Measurements from ENCODE around the gene SDHA. TPM values are rescaled to one million over a fixed set of nuclear protein-coding genes. Genes with fewer than 3 reads are reported as not detected.
"Not testable (repeated sequence)": the region's sequence is repeated elsewhere in the genome, so short reads cannot be mapped to it uniquely, and the experiment has no call there.

Gene SDHA
- total and polyA plus RNA-seq, 2 donors = 58.3 to 106 TPM

DNA sequence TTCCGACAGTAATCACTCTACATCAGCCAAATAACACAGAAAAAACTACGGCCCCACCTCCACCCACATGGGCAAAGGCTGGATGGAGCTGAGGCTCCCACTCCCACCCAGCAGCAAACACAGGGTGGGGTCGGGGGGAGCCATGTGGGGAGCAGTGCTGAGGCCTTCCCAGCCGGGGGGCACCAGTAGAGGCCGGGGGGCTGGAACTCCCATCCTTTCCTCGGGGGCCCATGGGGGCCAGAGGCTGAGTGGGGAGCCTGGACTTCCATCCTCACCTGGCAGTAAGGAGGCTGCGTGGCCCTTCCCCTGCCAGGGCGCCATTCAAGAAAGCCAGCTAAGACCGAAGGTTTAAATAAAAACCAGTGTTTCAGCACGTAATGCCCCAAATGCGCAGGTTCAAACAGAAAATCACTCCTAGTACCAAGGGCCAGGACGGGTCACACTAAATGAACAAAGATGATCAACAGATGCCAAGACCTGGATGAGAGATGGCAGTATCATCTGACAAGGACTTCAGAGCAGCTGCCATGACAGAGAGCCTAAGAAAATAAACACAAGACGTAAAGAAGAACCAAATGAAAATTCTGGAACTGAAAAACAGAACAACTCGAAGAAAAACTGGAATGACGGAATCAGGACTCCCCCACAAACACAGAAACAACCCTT is 9.5 kb upstream of the SDHA start:
- Histone ChIP-seq H3K4me1 (ENCODE audit: insufficient read depth) (no peaks in the 10 kb centered on the region), H3K27ac (ENCODE audit: low read depth) (no peak overlapping the region), H3K4me3 (ENCODE audit: low read depth, low read length) (no peak overlapping the region), H3K36me3 (ENCODE audit: insufficient read depth) (peaks cover 2% of the 10 kb centered on the region)
- WGBS = 87% methylated on average over 15 of the region's 15 CpGs
- DNase-seq (ENCODE audit: extremely low spot score) = no peak

- Histone ChIP-seq H3K27ac (ENCODE audit: low read depth) (no peak overlapping the region), H3K4me1 (ENCODE audit: insufficient read depth) (no peaks in the 10 kb centered on the region), H3K4me3 (ENCODE audit: low read depth, low read length) (no peak overlapping the region), H3K36me3 (ENCODE audit: insufficient read depth) (peaks cover 1% of the 10 kb centered on the region)
- WGBS = 92% methylated on average over 12 of the region's 12 CpGs
- no peak for DNase-seq (ENCODE audit: extremely low spot score)
Measured at GRCh38 chr5:213803-214395, 4.2 kb upstream of the SDHA start.

- H3K36me3 ChIP-seq (ENCODE audit: insufficient read depth); DNase-seq (ENCODE audit: extremely low spot score); H3K27ac ChIP-seq (ENCODE audit: low read depth); H3K4me1 ChIP-seq (ENCODE audit: insufficient read depth); H3K4me3 ChIP-seq (ENCODE audit: low read depth, low read length): not testable (repeated sequence)
- WGBS = 90% methylated on average over 2 of the region's 2 CpGs
Measured at GRCh38 chr5:215256-215655, 2.9 kb upstream of the SDHA start.

DNA sequence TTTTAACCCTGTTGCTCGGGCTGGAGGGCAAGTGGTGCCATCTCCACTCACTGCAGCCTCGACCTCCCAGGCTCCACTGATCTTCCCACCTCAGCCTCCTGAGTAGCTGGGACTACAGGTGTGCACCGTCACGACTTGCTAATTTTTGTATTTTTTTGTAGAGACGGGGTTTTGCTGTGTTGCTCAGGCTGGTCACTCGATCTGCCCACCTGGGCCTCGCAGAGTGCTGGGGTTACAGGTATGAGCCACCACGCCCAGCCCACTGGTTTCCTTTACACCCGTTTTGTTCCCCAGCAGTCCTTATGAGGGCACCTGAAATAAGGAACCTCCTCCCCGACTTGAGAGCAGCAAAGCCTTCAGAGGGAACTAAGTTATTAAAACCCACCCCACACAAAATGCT is 2.0 kb upstream of the SDHA start:
- not testable (repeated sequence) for H3K4me3 ChIP-seq (ENCODE audit: low read depth, low read length); DNase-seq (ENCODE audit: extremely low spot score); H3K36me3 ChIP-seq (ENCODE audit: insufficient read depth); H3K4me1 ChIP-seq (ENCODE audit: insufficient read depth); H3K27ac ChIP-seq (ENCODE audit: low read depth)
- WGBS = 90% methylated on average over 9 of the region's 10 CpGs

GRCh38 chr5:218457-219291 is 554 bp downstream of the SDHA start:
- H3K4me1 ChIP-seq (ENCODE audit: insufficient read depth) = no peaks in the 10 kb centered on the region
- WGBS = under 1% methylated on average over 72 of the region's 73 CpGs
- no peak for DNase-seq (ENCODE audit: extremely low spot score)

DNA sequence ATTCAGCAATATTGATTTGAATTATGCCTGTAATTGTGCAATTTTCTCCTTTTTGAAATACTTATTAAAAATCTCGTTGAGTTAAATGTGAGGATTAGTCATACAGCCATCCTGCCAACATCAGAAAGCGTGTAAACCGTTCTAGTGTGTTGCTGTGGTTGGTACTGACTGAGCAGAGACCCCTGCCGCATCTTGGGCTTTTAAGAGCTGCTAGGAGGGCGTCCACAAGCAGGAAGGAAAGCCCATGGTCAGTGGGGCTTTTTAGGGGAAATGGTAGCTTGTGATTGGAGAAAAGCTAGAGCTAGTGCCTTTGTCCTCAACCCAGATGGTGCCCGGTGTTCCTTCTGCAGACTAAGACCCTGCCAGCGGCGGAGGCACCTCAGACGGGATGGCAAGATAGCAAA is 1.3 kb downstream of the SDHA start:
- WGBS = 26% methylated on average over 9 of the region's 9 CpGs
- Histone ChIP-seq H3K4me1 (ENCODE audit: insufficient read depth) (no peaks in the 10 kb centered on the region), H3K36me3 (ENCODE audit: insufficient read depth) (no peaks in the 10 kb centered on the region), H3K27ac (ENCODE audit: low read depth) (peak overlapping the region; percentile 11), H3K4me3 (ENCODE audit: low read depth, low read length) (peak overlapping the region; percentile 27)
- DNase-seq (ENCODE audit: extremely low spot score) = no peak

More at GRCh38 chr5:218457-219291, 554 bp downstream of the SDHA start:
- H3K27ac ChIP-seq (ENCODE audit: low read depth) = peak overlapping the region; percentile 67
- peak overlapping the region; percentile 98 for H3K4me3 ChIP-seq (ENCODE audit: low read depth, low read length)
- H3K36me3 ChIP-seq (ENCODE audit: insufficient read depth) = peaks cover 1% of the 10 kb centered on the region

DNA sequence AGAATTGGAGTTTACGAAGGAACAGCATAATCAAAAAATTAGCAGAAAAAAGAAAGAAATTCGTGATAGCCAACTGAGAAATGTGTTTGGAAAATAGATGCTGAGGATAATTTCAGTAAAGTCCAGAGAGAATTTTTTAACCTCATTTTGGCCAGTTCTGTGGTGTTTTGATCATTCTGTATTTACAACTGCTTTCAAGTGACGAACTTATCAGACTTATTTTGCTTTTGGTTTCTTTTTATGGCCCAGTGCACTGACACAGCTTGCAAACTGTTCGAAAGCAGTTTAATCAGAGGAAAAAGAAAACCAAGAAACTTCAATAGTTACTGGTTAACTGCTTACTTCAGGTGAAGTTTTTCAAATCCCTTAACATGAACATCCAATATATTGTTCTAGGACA is 1.9 kb downstream of the SDHA start:
- peak overlapping the region; percentile 11 for H3K27ac ChIP-seq (ENCODE audit: low read depth)
- DNase-seq (ENCODE audit: extremely low spot score) = no peak
- WGBS = 53% methylated on average over 4 of the region's 4 CpGs
- H3K4me1 ChIP-seq (ENCODE audit: insufficient read depth) = no peaks in the 10 kb centered on the region
- H3K4me3 ChIP-seq (ENCODE audit: low read depth, low read length) = peak overlapping the region; percentile 27
- H3K36me3 ChIP-seq (ENCODE audit: insufficient read depth) = no peaks in the 10 kb centered on the region

GRCh38 chr5:222951-223715 is 5.0 kb downstream of the SDHA start:
- not testable (repeated sequence) for H3K36me3 ChIP-seq (ENCODE audit: insufficient read depth); H3K27ac ChIP-seq (ENCODE audit: low read depth); DNase-seq (ENCODE audit: extremely low spot score); H3K4me1 ChIP-seq (ENCODE audit: insufficient read depth); H3K4me3 ChIP-seq (ENCODE audit: low read depth, low read length)
- WGBS = 64% methylated on average over 6 of the region's 6 CpGs

DNA sequence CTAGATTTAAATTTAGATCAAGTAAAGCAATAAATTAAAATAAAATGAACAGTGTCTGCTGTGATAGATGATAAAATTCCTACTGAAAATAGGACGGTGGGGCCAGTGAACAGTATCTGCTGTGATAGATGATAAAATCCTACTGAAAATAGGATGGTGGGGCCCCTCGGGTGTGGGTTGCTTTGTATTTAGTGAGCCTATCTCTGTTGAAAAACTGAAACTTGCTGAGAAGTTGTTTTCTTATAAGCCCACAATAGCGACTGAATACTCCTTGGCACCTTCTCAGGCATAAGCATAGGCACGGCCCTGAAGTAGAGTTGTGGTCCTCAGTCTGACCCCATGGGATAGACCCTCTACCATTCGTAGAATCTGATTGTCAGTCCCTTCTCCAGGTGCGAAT is 5.7 kb downstream of the SDHA start:
- Histone ChIP-seq H3K36me3 (ENCODE audit: insufficient read depth) (peaks cover 4% of the 10 kb centered on the region), H3K4me1 (ENCODE audit: insufficient read depth) (no peaks in the 10 kb centered on the region), H3K27ac (ENCODE audit: low read depth) (no peak overlapping the region), H3K4me3 (ENCODE audit: low read depth, low read length) (no peak overlapping the region)
- WGBS = 66% methylated on average over 6 of the region's 6 CpGs
- no peak for DNase-seq (ENCODE audit: extremely low spot score)

GRCh38 chr5:225334-225733 is 7.2 kb downstream of the SDHA start:
- Histone ChIP-seq H3K4me1 (ENCODE audit: insufficient read depth) (no peaks in the 10 kb centered on the region), H3K4me3 (ENCODE audit: low read depth, low read length) (no peak overlapping the region), H3K36me3 (ENCODE audit: insufficient read depth) (peaks cover 4% of the 10 kb centered on the region), H3K27ac (ENCODE audit: low read depth) (no peak overlapping the region)
- no peak for DNase-seq (ENCODE audit: extremely low spot score)
- WGBS = 96% methylated on average over 14 of the region's 14 CpGs

DNA sequence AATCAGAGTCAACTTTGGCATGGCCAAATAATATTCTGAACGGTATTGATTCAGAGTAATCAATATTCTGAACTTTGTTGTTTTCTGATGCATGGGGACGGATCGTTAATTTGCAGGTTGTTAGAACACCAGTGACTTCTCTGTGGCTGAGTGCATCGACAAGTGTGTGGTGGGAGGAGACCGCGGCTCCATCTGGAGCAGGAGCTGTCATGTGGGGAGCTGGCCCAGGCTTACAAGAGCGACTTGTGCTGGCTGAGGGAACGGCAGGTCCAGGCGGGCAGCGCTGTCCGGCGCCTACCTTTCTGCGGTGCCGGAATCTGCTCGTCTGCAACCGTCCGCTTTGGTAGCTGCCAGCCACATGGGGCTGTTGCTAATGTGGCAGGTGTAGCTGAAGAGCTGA is 9.3 kb downstream of the SDHA start:
- 91% methylated on average over 12 of the region's 17 CpGs for whole genome bisulfite sequencing
- not testable (repeated sequence) for H3K36me3 ChIP-seq (ENCODE audit: insufficient read depth); H3K4me3 ChIP-seq (ENCODE audit: low read depth, low read length); DNase-seq (ENCODE audit: extremely low spot score); H3K27ac ChIP-seq (ENCODE audit: low read depth); H3K4me1 ChIP-seq (ENCODE audit: insufficient read depth)

DNA sequence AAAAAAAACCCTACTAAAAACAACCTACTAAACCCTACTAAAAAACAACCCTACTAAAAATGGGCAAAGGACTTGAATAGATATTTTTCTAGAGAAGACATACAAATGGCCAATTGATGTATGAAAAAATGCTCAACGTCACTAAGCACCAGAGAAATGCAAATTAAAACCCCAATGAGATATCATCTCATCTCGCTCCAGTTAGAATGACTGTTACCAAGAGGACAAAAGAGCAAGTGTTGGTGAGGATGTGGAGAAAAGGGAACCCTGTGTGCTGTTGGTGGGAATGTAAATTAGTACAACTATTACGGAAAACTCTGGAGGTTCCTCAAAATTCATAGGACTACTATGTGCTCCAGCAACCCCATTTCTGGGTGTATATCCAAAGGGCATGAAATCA is 10.8 kb downstream of the SDHA start:
- no peak for DNase-seq (ENCODE audit: extremely low spot score)
- H3K36me3 ChIP-seq (ENCODE audit: insufficient read depth) = peaks cover 6% of the 10 kb centered on the region
- H3K4me3 ChIP-seq (ENCODE audit: low read depth, low read length) = no peak overlapping the region
- no peak overlapping the region for H3K27ac ChIP-seq (ENCODE audit: low read depth)
- 83% methylated on average over 3 of the region's 3 CpGs for WGBS
- no peaks in the 10 kb centered on the region for H3K4me1 ChIP-seq (ENCODE audit: insufficient read depth)

DNA sequence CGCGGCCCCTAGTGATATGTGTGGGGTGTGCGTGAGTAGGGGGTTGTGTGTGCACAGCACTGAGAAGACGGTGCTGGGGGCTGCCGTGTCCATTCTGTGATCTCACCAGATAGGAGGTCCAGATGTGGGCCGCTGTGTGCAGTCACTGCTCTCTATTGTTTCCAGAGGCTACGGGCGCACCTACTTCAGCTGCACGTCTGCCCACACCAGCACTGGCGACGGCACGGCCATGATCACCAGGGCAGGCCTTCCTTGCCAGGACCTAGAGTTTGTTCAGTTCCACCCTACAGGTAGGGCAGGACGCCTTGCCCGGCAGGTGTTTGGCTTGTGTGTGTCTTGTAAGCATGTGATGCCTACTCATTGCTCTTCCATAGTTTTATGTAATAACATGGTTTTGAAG is 12.6 kb downstream of the SDHA start:
- Histone ChIP-seq H3K27ac (ENCODE audit: low read depth) (no peak overlapping the region), H3K36me3 (ENCODE audit: insufficient read depth) (peaks cover 6% of the 10 kb centered on the region), H3K4me1 (ENCODE audit: insufficient read depth) (no peaks in the 10 kb centered on the region), H3K4me3 (ENCODE audit: low read depth, low read length) (no peak overlapping the region)
- WGBS = 94% methylated on average over 14 of the region's 14 CpGs
- no peak for DNase-seq (ENCODE audit: extremely low spot score)

All from urinary bladder (tissue), 4 donors.